ENCODE data around the gene EIF2AK2.

Gene EIF2AK2

DNA sequence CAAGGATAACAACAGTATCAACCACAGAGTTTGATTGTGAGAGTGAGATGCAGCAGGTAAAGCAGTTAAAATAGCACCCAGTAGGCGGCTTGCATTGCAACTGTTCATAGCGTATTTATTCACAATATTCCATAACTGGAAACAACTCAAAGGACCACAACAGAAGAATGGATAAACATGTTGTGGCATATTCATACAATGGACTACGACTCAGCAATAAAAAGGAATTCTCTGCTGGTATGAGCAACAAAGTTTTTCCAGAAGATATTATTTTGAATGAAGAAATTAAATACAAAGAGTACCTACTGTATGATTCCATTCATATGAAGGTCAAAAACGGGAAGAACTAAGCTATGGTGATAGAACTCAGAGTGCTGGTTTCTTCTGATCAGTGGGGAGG is 47.3 kb downstream of the EIF2AK2 start:
- in situ Hi-C loops (cut with HindIII; ENCODE audit: low sequenced_read_pairs) = no loop called here
- TF ChIP-seq, protein P1, sequence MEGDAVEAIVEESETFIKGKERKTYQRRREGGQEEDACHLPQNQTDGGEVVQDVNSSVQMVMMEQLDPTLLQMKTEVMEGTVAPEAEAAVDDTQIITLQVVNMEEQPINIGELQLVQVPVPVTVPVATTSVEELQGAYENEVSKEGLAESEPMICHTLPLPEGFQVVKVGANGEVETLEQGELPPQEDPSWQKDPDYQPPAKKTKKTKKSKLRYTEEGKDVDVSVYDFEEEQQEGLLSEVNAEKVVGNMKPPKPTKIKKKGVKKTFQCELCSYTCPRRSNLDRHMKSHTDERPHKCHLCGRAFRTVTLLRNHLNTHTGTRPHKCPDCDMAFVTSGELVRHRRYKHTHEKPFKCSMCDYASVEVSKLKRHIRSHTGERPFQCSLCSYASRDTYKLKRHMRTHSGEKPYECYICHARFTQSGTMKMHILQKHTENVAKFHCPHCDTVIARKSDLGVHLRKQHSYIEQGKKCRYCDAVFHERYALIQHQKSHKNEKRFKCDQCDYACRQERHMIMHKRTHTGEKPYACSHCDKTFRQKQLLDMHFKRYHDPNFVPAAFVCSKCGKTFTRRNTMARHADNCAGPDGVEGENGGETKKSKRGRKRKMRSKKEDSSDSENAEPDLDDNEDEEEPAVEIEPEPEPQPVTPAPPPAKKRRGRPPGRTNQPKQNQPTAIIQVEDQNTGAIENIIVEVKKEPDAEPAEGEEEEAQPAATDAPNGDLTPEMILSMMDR (IDR thresholded peaks at IDR 0.05; ENCODE audit: low read depth, low read length, missing control alignments) = no peak
- DNase-seq (ENCODE audit: low read depth) = no peak
- H3K4me3 ChIP-seq (ENCODE audit: low read depth, low read length) = no peak overlapping the region

DNA sequence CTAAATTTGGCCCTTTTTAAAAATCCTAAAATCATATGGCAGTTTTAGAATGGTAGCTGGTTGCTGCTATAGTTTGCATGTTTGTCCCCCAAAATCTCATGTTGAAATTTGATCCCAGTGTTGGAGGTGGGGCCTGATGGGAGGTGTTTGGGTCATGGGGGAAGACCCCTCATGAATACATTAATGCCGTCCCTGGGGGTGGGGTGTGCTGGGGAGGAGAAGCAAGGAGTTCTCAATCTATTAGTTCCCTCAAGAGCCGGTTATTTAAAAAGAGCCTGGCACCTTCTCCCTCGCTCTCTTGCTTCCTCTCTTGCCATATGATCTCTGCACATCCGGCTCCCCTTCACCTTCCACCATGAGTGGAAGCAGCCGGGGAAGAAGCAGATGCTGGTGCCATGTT is 51.6 kb downstream of the EIF2AK2 start:
- DNase-seq (ENCODE audit: low read depth) = no peak
- TF ChIP-seq, protein P1 (IDR thresholded peaks at IDR 0.05; ENCODE audit: low read depth, low read length, missing control alignments) = no peak
- H3K4me3 ChIP-seq (ENCODE audit: low read depth, low read length) = no peak overlapping the region
- in situ Hi-C loops (cut with HindIII; ENCODE audit: low sequenced_read_pairs) = no loop called here

DNA sequence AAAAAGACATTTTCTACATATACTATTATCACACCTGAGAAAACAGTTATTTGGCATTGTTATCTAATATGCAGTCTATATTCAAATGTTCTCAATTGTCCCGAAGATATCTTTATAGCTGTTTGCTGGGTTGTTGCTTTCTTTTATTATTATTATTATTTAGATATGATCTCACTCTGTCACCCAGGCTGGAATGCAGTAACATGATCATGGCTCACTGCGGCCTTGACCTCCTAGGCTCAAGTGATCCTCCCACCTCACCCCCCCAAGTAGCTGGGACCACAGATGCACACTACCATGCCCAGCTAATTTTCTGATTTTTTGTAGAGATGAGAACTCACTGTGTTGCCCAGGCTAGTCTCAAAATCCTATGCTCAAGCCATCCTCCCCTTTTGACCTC is 52.6 kb downstream of the EIF2AK2 start:
- in situ Hi-C loops (cut with HindIII; ENCODE audit: low sequenced_read_pairs) = no loop called here
- DNase-seq (ENCODE audit: low read depth) = no peak
- TF ChIP-seq, protein P1 (IDR thresholded peaks at IDR 0.05; ENCODE audit: low read depth, low read length, missing control alignments) = no peak
- H3K4me3 ChIP-seq (ENCODE audit: low read depth, low read length) = no peak overlapping the region

DNA sequence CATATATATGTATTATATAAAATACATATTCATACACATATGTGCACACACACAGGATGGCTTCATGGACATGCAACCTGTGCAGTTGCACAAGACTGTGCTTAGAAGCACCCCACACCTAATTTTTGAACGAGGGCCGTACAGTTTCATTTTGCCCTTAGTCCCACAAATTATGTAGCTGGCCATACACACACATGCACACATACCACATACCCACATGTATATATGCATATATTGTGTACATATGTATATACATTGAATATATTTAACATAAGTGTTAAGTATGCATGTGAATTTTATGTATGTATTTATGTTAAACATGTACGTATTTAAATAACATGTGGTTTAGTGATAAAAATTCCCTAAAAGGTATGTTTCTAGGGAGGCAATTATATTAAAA is 54.2 kb downstream of the EIF2AK2 start:
- in situ Hi-C loops (cut with HindIII; ENCODE audit: low sequenced_read_pairs) = no loop called here
- no peak overlapping the region for H3K4me3 ChIP-seq (ENCODE audit: low read depth, low read length)
- no peak for DNase-seq (ENCODE audit: low read depth)

DNA sequence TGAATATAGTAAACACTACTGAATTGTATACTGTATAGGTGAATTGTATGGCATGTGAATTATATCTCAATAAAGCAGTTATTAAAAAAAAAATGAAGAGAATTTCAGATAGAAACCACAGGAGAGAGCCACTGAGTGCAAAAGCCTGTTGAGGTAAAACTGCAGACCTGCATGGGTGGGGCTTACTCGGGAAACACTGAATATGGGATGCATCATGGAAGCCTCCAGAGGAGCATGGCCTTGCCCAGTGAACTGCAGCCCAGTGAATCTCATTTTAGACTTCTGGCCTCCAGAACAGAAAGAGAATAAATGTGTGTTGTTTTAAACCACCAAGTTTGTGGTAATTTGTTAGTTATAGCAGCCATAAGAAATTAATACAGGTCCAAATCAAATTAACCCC is 56.7 kb downstream of the EIF2AK2 start:
- in situ Hi-C loops (cut with HindIII; ENCODE audit: low sequenced_read_pairs) = no loop called here
- no peak for DNase-seq (ENCODE audit: low read depth)
- TF ChIP-seq, protein P1 (IDR thresholded peaks at IDR 0.05; ENCODE audit: low read depth, low read length, missing control alignments) = no peak
- H3K4me3 ChIP-seq (ENCODE audit: low read depth, low read length) = no peak overlapping the region

More for the DNA sequence above, 54.2 kb downstream of the EIF2AK2 start:
- TF ChIP-seq, protein P1 (IDR thresholded peaks at IDR 0.05; ENCODE audit: low read depth, low read length, missing control alignments) = no peak

DNA sequence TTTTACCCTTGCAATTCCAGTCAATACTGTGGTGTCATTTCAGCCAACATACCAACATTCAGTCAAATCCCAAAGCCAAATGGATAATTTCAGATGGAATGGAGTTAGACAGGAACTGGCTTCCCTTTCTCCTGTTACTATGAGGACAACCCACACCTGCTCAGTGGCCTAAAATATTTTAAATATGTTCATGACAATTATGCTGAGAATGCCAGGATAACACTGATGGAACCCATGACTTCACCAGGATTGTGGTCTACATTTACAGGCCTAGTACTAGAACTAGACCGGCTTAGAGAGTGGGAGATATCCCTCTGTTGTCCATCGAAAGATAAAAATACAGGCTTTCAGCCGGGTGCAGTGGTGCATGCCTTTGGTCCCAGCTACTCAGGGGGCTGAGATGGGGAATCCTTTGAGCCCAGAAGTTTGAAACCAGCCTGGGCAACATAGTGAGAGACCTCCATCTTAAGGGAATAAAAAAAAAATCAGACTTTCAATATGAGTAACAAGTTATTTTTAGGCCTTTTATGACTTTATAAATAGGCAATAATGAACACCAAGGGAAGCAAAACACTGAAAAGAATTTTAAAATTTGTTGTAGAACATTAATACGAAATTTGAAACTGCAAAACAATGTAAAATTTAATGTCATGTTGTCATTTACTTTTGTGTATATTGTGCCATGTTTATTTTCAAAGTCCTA is 58.2 kb downstream of the EIF2AK2 start:
- TF ChIP-seq, protein P1 (IDR thresholded peaks at IDR 0.05; ENCODE audit: low read depth, low read length, missing control alignments) = no peak
- no peak for DNase-seq (ENCODE audit: low read depth)
- in situ Hi-C loops (cut with HindIII; ENCODE audit: low sequenced_read_pairs) = no loop called here
- H3K4me3 ChIP-seq (ENCODE audit: low read depth, low read length) = no peak overlapping the region
